ENCODE measurements around the gene NLRP11. TPM values are rescaled to one million over a fixed set of nuclear protein-coding genes. Genes with fewer than 3 reads are reported as not detected.

NLRP11 gene
- total and polyA plus RNA-seq, 2 donors (not counting 1 experiment from before 2014, with no cell fraction given): under 0.01 TPM; not detected in 1

- TF ChIP-seq CTCF (conservative IDR thresholded peaks at IDR 0.05 in 1 of 2, IDR thresholded peaks at IDR 0.05 in 1 of 2; ENCODE audit: low read depth in 1 of 2, low read length in 2 of 2) (no peak), EZH2 (IDR thresholded peaks at IDR 0.05; ENCODE audit: low read length, missing control alignments) (no peak)
- Histone ChIP-seq H3K9ac (ENCODE audit: insufficient read depth, low read length) (no peak overlapping the region), H3K79me2 (ENCODE audit: control insufficient read depth, insufficient read depth, low read length) (no peaks in the 10 kb centered on the region), H2AFZ (ENCODE audit: low read length) (no peak overlapping the region), H3K27ac (ENCODE audit: insufficient read depth, low read length) (no peak overlapping the region), H3K4me3 (replicated peaks in 1 of 4; ENCODE audit: control extremely low read depth in 1 of 4, insufficient read depth in 1 of 4, low read depth in 3 of 4, low read length in 4 of 4) (no peak overlapping the region), H4K20me1 (ENCODE audit: control insufficient read depth, extremely low read depth, insufficient read depth, low read length) (no peaks in the 10 kb centered on the region), H3K36me3 (ENCODE audit: control insufficient read depth, insufficient read depth, low read length) (no peaks in the 10 kb centered on the region), H3K27me3 (ENCODE audit: control insufficient read depth, insufficient read depth, low read length) (no peaks in the 10 kb centered on the region), H3K9me3 (ENCODE audit: control insufficient read depth, insufficient read depth, low read depth, low read length) (no peaks in the 10 kb centered on the region), H3K4me2 (ENCODE audit: extremely low read depth, insufficient read depth, low read length) (no peak overlapping the region), H3K4me1 (ENCODE audit: control insufficient read depth, extremely low read depth, insufficient read depth, low read length) (no peaks in the 10 kb centered on the region)
- DNase-seq (ENCODE audit: low read depth in 2 of 2): no peak
Observed at GRCh38 chr19:55820037-55820436, 11.8 kb downstream of the NLRP11 start.

- TF ChIP-seq EZH2 (IDR thresholded peaks at IDR 0.05; ENCODE audit: low read length, missing control alignments): no peak
- TF ChIP-seq CTCF (conservative IDR thresholded peaks at IDR 0.05 in 1 of 2, IDR thresholded peaks at IDR 0.05 in 1 of 2; ENCODE audit: low read depth in 1 of 2, low read length in 2 of 2): no peak
- Histone ChIP-seq H3K79me2 (ENCODE audit: control insufficient read depth, insufficient read depth, low read length) (no peaks in the 10 kb centered on the region), H3K9me3 (ENCODE audit: control insufficient read depth, insufficient read depth, low read depth, low read length) (no peaks in the 10 kb centered on the region), H3K9ac (ENCODE audit: insufficient read depth, low read length) (no peak overlapping the region), H3K27ac (ENCODE audit: insufficient read depth, low read length) (no peak overlapping the region), H3K4me1 (ENCODE audit: control insufficient read depth, extremely low read depth, insufficient read depth, low read length) (no peaks in the 10 kb centered on the region), H3K4me2 (ENCODE audit: extremely low read depth, insufficient read depth, low read length) (no peak overlapping the region), H2AFZ (ENCODE audit: low read length) (no peak overlapping the region), H3K4me3 (replicated peaks in 1 of 4; ENCODE audit: control extremely low read depth in 1 of 4, insufficient read depth in 1 of 4, low read depth in 3 of 4, low read length in 4 of 4) (no peak overlapping the region), H3K27me3 (ENCODE audit: control insufficient read depth, insufficient read depth, low read length) (no peaks in the 10 kb centered on the region), H3K36me3 (ENCODE audit: control insufficient read depth, insufficient read depth, low read length) (no peaks in the 10 kb centered on the region), H4K20me1 (ENCODE audit: control insufficient read depth, extremely low read depth, insufficient read depth, low read length) (no peaks in the 10 kb centered on the region)
- DNase-seq (ENCODE audit: low read depth in 2 of 2): no peak
Observed at GRCh38 chr19:55813906-55814305, 17.9 kb downstream of the NLRP11 start.

GRCh38 chr19:55812449-55812848 is 19.4 kb downstream of the NLRP11 start:
- H3K4me3 ChIP-seq (replicated peaks in 1 of 4; ENCODE audit: control extremely low read depth in 1 of 4, insufficient read depth in 1 of 4, low read depth in 3 of 4, low read length in 4 of 4): no peak overlapping the region
- no peak overlapping the region for H2AFZ ChIP-seq (ENCODE audit: low read length)
- H3K4me1 ChIP-seq (ENCODE audit: control insufficient read depth, extremely low read depth, insufficient read depth, low read length): no peaks in the 10 kb centered on the region
- H3K27me3 ChIP-seq (ENCODE audit: control insufficient read depth, insufficient read depth, low read length): no peaks in the 10 kb centered on the region
- TF ChIP-seq CTCF (conservative IDR thresholded peaks at IDR 0.05 in 1 of 2, IDR thresholded peaks at IDR 0.05 in 1 of 2; ENCODE audit: low read depth in 1 of 2, low read length in 2 of 2) (no peak), EZH2 (IDR thresholded peaks at IDR 0.05; ENCODE audit: low read length, missing control alignments) (no peak)
- H3K9ac ChIP-seq (ENCODE audit: insufficient read depth, low read length): no peak overlapping the region
- no peak overlapping the region for H3K4me2 ChIP-seq (ENCODE audit: extremely low read depth, insufficient read depth, low read length)
- no peak for DNase-seq (ENCODE audit: low read depth in 2 of 2)
- H3K27ac ChIP-seq (ENCODE audit: insufficient read depth, low read length): no peak overlapping the region
- no peaks in the 10 kb centered on the region for H3K36me3 ChIP-seq (ENCODE audit: control insufficient read depth, insufficient read depth, low read length)
- no peaks in the 10 kb centered on the region for H4K20me1 ChIP-seq (ENCODE audit: control insufficient read depth, extremely low read depth, insufficient read depth, low read length)
- no peaks in the 10 kb centered on the region for H3K79me2 ChIP-seq (ENCODE audit: control insufficient read depth, insufficient read depth, low read length)
- H3K9me3 ChIP-seq (ENCODE audit: control insufficient read depth, insufficient read depth, low read depth, low read length): no peaks in the 10 kb centered on the region

All from fibroblast of lung (primary cell).